Activated CD4-positive, alpha-beta T cell treated with anti-CD3 and anti-CD28 coated beads, Interleukin-2, amount 50 U/mL, for 4 hours (primary cell): ENCODE data around the gene THEMIS.
A peak's percentile ranks its signal among the peaks of the same experiment; 100 is the strongest.

ENCODE experiments used
- DNase-seq, 2 experiments: peaks; one replicate each; pipeline ENCODE4 v3.0.0-alpha.2; 2020

THEMIS gene

GRCh38 chr6:127858727-127859391, 42.0 kb downstream of the THEMIS start:
- no peak for DNase-seq

- DNase-seq, result no peak
Observed at GRCh38 chr6:127857051-127857637, 43.7 kb downstream of the THEMIS start.

GRCh38 chr6:127855542-127856159, 45.2 kb downstream of the THEMIS start:
- peak; percentile 53 for DNase-seq

GRCh38 chr6:127854009-127854408, 46.8 kb downstream of the THEMIS start:
- no peak for DNase-seq

- no peak for DNase-seq
Observed at GRCh38 chr6:127851197-127851596, 49.7 kb downstream of the THEMIS start.

GRCh38 chr6:127845242-127845641, 55.6 kb downstream of the THEMIS start:
- DNase-seq, result no peak

- no peak for DNase-seq
Observed at GRCh38 chr6:127844529-127844928, 56.3 kb downstream of the THEMIS start.

GRCh38 chr6:127843582-127843981, 57.3 kb downstream of the THEMIS start:
- no peak for DNase-seq

GRCh38 chr6:127842562-127842961, 58.3 kb downstream of the THEMIS start:
- no peak for DNase-seq

- no peak for DNase-seq
Observed at GRCh38 chr6:127841811-127842210, 59.0 kb downstream of the THEMIS start.

GRCh38 chr6:127834136-127834535, 66.7 kb downstream of the THEMIS start:
- no peak for DNase-seq

GRCh38 chr6:127833336-127833735, 67.5 kb downstream of the THEMIS start:
- DNase-seq, result no peak

- DNase-seq, result no peak
Observed at GRCh38 chr6:127832381-127832780, 68.5 kb downstream of the THEMIS start.

GRCh38 chr6:127824061-127824460, 76.8 kb downstream of the THEMIS start:
- no peak for DNase-seq

GRCh38 chr6:127821431-127821830, 79.4 kb downstream of the THEMIS start:
- DNase-seq, result no peak

GRCh38 chr6:127818149-127818548, 82.7 kb downstream of the THEMIS start:
- no peak for DNase-seq

GRCh38 chr6:127816643-127817042, 84.2 kb downstream of the THEMIS start:
- DNase-seq, result no peak

- no peak for DNase-seq
Observed at GRCh38 chr6:127813699-127814027, 87.2 kb downstream of the THEMIS start.

GRCh38 chr6:127812985-127813698, 87.7 kb downstream of the THEMIS start:
- no peak for DNase-seq

GRCh38 chr6:127811900-127812570, 88.8 kb downstream of the THEMIS start:
- DNase-seq, result no peak

- DNase-seq, result no peak
Observed at GRCh38 chr6:127807806-127808517, 92.9 kb downstream of the THEMIS start.

- no peak for DNase-seq
Observed at GRCh38 chr6:127796713-127797112, 104.1 kb downstream of the THEMIS start.

- no peak for DNase-seq
Observed at GRCh38 chr6:127794405-127794804, 106.5 kb downstream of the THEMIS start.
